Activated naive CD4-positive, alpha-beta T cell treated with anti-CD3 and anti-CD28 coated beads, Interleukin-2, amount 50 U/mL, for 24 hours (primary cell): ENCODE data around the gene LHX4.

Experiments
- H3K27ac Mint-ChIP-seq: one replicate; pipeline ENCODE4 v1.8.0; 2021; ENCODE audit warnings: mild to moderate bottlenecking, mixed read lengths
- H3K27me3 Mint-ChIP-seq: one replicate; pipeline ENCODE4 v1.8.0; 2021; ENCODE audit warnings: mixed read lengths
- H3K36me3 Mint-ChIP-seq: one replicate; pipeline ENCODE4 v1.8.0; 2021; ENCODE audit warnings: mixed read lengths
- H3K4me1 Mint-ChIP-seq: one replicate; pipeline ENCODE4 v1.8.0; 2021; ENCODE audit warnings: mixed read lengths
- H3K4me3 Mint-ChIP-seq: one replicate; pipeline ENCODE4 v1.8.0; 2021; ENCODE audit warnings: mild to moderate bottlenecking, mixed read lengths
- H3K9me3 Mint-ChIP-seq: one replicate; pipeline ENCODE4 v1.8.0; 2021; ENCODE audit warnings: mixed read lengths

Gene LHX4

DNA sequence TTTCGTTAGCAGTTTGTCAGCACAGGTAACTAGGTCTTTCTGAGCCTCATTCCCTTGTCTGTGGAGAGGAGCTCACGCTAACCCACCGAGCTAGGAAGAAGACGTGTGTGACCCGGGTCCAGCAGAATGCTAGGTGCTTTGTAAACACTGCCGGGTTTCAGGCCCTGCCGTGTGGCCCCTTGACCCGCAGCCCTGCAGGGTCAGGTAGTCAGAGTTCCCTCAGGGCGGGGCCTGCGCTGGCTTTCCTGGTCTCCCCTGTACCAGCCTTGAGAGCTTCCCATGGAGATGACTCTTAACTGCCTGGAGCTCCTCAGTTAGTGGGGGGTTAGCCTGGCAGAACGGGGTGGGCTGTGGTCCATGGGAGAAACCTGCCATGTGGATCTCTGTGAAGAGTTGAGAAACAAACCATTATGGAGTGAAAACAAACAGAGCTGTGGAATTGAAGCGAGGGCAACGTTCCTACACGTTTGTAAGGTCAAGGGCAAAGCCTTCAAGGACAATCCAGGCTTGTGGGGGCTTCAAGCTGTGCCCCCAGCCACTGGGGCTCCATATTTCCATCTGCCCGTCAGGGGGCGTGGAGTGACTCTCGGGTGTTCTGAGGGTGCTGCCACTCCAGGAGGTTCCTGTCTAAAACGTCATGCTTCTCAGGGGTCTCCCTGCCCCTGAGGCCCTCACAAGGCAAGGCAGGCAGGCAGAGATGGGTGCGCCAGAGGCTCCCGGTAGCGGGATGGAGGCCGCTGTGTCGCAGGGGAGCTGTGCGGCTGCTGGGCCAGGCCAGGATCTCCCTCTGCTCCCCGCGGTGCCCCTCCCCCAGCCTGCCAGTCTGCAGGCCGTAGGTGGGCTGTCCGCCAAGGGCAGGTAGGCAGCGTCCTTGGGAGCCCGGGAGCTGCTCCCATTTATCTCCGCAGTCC is 23.8 kb downstream of the LHX4 start:
- H3K27me3 Mint-ChIP-seq: peaks cover 23% of the 10 kb centered on the region
- H3K4me3 Mint-ChIP-seq: no peak overlapping the region
- H3K27ac Mint-ChIP-seq: no peak overlapping the region
- no peaks in the 10 kb centered on the region for H3K4me1 Mint-ChIP-seq
- peaks cover 2% of the 10 kb centered on the region for H3K36me3 Mint-ChIP-seq
- H3K9me3 Mint-ChIP-seq: no peaks in the 10 kb centered on the region

- H3K36me3 Mint-ChIP-seq: peaks cover 2% of the 10 kb centered on the region
- no peaks in the 10 kb centered on the region for H3K4me1 Mint-ChIP-seq
- H3K27me3 Mint-ChIP-seq: peaks cover 22% of the 10 kb centered on the region
- no peak overlapping the region for H3K4me3 Mint-ChIP-seq
- H3K9me3 Mint-ChIP-seq: no peaks in the 10 kb centered on the region
- H3K27ac Mint-ChIP-seq: no peak overlapping the region
Measured at GRCh38 chr1:180254496-180254819, 24.4 kb downstream of the LHX4 start.

GRCh38 chr1:180254854-180255253 is 24.8 kb downstream of the LHX4 start:
- Mint-ChIP-seq H3K27ac (no peak overlapping the region), H3K9me3 (no peaks in the 10 kb centered on the region), H3K27me3 (peaks cover 19% of the 10 kb centered on the region), H3K36me3 (peaks cover 2% of the 10 kb centered on the region), H3K4me1 (no peaks in the 10 kb centered on the region), H3K4me3 (no peak overlapping the region)

DNA sequence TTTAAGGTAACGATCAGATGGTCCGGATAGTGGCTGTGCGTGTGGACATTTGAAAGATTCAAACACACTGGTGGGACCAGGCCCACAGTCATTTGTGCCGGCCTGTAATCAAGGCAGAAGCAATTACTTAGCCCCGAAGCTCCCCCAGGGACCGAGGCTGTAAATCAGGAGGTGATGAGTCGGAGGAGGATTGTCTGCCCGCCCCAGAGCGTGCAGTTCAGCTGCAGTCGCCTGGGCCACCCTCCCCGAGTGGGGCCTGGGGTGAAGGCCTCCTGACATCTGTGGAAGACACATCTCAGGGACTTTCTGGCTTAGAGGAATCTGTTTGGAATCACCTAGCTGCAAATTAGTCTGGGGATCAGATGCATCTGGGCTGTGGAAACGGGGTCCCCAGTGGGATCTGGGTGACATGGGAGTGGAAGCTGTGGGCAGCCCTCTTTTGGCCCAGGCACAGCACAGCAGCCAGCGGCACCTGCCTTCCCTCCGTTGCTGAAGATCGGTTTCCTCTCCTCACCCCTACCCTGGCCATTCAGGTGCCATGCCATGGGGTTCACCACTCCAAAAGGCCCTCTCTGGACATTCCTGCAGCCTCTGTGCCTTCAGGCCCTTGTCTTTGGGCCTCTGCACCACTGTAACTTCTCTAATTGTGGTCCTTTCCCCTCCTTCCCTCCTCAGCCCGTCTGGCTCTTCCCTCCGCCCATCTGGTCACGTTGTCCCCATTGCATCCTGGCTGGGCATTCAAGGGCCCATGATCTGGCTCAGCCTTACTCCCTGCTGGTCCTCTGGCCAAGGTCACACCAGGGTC is 25.7 kb downstream of the LHX4 start:
- H3K27me3 Mint-ChIP-seq: peaks cover 17% of the 10 kb centered on the region
- H3K9me3 Mint-ChIP-seq: no peaks in the 10 kb centered on the region
- peaks cover 2% of the 10 kb centered on the region for H3K36me3 Mint-ChIP-seq
- no peak overlapping the region for H3K27ac Mint-ChIP-seq
- no peaks in the 10 kb centered on the region for H3K4me1 Mint-ChIP-seq
- H3K4me3 Mint-ChIP-seq: no peak overlapping the region

DNA sequence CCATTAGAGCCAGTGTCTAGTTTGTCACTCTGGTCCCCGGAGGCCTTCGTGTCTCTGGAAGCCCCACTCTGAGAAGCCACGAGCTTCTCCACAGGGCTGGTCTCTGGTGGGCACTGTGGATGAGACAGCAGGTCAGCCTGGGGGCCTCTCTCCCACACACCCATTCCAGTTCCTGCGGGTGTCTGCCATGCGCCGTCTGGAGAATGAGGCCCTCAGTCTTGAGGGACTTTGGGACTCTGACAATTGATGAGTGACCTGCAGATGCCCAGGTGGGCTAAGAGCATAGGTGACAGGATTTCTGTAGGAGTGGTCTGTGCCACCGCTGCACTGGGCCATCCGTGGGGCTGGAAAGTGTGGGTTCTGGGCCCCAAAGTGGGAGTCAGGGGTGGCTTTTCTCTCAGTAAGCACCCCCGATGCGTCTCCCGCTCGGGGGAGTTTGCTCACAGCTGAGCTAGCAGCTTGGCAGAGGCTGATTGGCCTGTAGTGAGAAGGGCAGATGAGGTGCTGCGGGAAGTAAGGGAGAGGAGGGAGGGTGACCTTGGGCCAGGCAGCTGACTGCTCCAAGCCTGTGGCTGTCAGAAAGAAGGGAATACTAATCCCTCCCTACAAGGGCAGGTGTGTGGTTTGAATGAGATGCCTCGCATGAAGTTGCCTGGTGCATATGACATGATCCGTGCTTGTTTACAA is 26.4 kb downstream of the LHX4 start:
- H3K27me3 Mint-ChIP-seq: peaks cover 14% of the 10 kb centered on the region
- H3K27ac Mint-ChIP-seq: no peak overlapping the region
- no peaks in the 10 kb centered on the region for H3K4me1 Mint-ChIP-seq
- peaks cover under 1% of the 10 kb centered on the region for H3K36me3 Mint-ChIP-seq
- H3K4me3 Mint-ChIP-seq: no peak overlapping the region
- no peaks in the 10 kb centered on the region for H3K9me3 Mint-ChIP-seq

GRCh38 chr1:180257028-180257386 is 26.9 kb downstream of the LHX4 start:
- Mint-ChIP-seq H3K36me3 (no peaks in the 10 kb centered on the region), H3K27ac (no peak overlapping the region), H3K9me3 (no peaks in the 10 kb centered on the region), H3K4me3 (no peak overlapping the region), H3K27me3 (peaks cover 11% of the 10 kb centered on the region), H3K4me1 (no peaks in the 10 kb centered on the region)

- H3K36me3 Mint-ChIP-seq: no peaks in the 10 kb centered on the region
- H3K4me1 Mint-ChIP-seq: no peaks in the 10 kb centered on the region
- no peak overlapping the region for H3K27ac Mint-ChIP-seq
- H3K9me3 Mint-ChIP-seq: no peaks in the 10 kb centered on the region
- no peak overlapping the region for H3K4me3 Mint-ChIP-seq
- H3K27me3 Mint-ChIP-seq: peaks cover 10% of the 10 kb centered on the region
Measured at GRCh38 chr1:180257486-180257885, 27.4 kb downstream of the LHX4 start.

DNA sequence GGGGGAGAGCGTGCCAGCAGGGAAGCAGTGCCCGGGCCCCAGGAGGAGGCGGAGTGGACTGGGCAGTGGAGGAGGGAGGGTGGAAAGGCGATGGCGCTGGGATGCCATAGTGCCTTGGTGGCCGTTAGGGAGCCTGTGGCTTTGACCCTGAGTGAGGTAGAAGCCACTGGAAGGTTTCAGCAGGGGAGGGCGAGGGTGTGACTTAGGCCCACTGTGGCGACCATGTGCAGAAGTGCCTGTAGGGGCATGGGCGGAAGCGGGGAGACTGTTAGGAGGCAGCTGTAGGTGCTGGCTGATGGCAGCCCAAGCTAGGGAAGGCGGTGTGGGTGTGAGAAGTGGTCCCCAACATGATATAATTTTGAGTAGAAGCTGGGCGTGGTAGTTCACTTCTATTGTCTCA is 28.2 kb downstream of the LHX4 start:
- no peak overlapping the region for H3K27ac Mint-ChIP-seq
- no peaks in the 10 kb centered on the region for H3K36me3 Mint-ChIP-seq
- H3K27me3 Mint-ChIP-seq: peaks cover 6% of the 10 kb centered on the region
- no peaks in the 10 kb centered on the region for H3K9me3 Mint-ChIP-seq
- no peak overlapping the region for H3K4me3 Mint-ChIP-seq
- H3K4me1 Mint-ChIP-seq: no peaks in the 10 kb centered on the region

DNA sequence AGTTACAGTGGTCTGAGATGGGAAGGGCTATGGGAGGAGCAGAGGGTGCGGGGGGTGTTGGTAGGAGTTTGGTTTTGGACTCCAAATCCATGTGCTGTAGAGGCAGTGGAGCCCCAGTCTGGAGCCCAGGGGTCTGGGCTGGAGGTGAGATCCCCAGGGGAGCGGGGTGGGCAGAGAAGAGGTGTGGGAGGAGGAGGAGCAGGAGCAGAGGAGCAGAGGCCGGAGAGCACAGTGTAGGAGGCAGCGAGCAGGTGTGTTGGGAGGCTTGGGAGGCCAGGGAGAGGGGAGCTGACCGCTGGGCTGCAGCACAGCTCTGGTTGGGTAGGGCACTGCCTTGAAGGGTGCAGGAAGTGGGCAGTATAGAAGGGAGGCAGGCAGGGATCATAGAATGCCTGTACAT is 28.9 kb downstream of the LHX4 start:
- no peak overlapping the region for H3K27ac Mint-ChIP-seq

GRCh38 chr1:180259431-180260338 is 29.6 kb downstream of the LHX4 start:
- H3K9me3 Mint-ChIP-seq: no peaks in the 10 kb centered on the region
- peaks cover 2% of the 10 kb centered on the region for H3K27me3 Mint-ChIP-seq
- no peaks in the 10 kb centered on the region for H3K36me3 Mint-ChIP-seq
- H3K27ac Mint-ChIP-seq: no peak overlapping the region
- H3K4me3 Mint-ChIP-seq: no peak overlapping the region
- H3K4me1 Mint-ChIP-seq: no peaks in the 10 kb centered on the region

More for the DNA sequence above, 28.9 kb downstream of the LHX4 start:
- Mint-ChIP-seq H3K4me1 (no peaks in the 10 kb centered on the region), H3K9me3 (no peaks in the 10 kb centered on the region), H3K27me3 (peaks cover 4% of the 10 kb centered on the region), H3K36me3 (no peaks in the 10 kb centered on the region), H3K4me3 (no peak overlapping the region)

DNA sequence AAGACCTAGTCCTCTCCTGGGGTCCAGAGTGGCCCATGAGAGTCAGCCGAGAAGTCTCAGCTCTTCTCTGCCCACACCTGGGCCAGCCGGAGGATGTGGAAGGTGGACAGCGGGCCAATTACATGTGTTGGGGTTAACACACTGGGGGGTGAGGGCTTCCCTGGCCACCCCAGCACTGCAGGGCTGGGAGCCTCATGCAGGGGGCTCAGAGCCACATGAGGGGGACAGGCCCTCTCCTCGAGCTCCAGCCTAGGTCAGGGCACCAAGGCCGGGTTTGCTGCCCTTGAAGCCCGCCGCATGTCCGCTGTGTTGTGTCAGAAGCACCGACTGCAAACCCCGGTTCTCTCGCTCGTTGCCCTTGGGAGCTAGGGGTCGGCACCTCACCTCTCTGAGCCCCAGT is 30.5 kb downstream of the LHX4 start:
- H3K4me1 Mint-ChIP-seq: no peaks in the 10 kb centered on the region
- no peak overlapping the region for H3K27ac Mint-ChIP-seq
- no peaks in the 10 kb centered on the region for H3K36me3 Mint-ChIP-seq
- H3K4me3 Mint-ChIP-seq: no peak overlapping the region
- H3K27me3 Mint-ChIP-seq: peaks cover 2% of the 10 kb centered on the region
- no peaks in the 10 kb centered on the region for H3K9me3 Mint-ChIP-seq

- no peaks in the 10 kb centered on the region for H3K9me3 Mint-ChIP-seq
- H3K4me1 Mint-ChIP-seq: no peaks in the 10 kb centered on the region
- peaks cover 2% of the 10 kb centered on the region for H3K27me3 Mint-ChIP-seq
- no peak overlapping the region for H3K4me3 Mint-ChIP-seq
- no peak overlapping the region for H3K27ac Mint-ChIP-seq
- H3K36me3 Mint-ChIP-seq: no peaks in the 10 kb centered on the region
Measured at GRCh38 chr1:180261030-180261429, 31.0 kb downstream of the LHX4 start.

DNA sequence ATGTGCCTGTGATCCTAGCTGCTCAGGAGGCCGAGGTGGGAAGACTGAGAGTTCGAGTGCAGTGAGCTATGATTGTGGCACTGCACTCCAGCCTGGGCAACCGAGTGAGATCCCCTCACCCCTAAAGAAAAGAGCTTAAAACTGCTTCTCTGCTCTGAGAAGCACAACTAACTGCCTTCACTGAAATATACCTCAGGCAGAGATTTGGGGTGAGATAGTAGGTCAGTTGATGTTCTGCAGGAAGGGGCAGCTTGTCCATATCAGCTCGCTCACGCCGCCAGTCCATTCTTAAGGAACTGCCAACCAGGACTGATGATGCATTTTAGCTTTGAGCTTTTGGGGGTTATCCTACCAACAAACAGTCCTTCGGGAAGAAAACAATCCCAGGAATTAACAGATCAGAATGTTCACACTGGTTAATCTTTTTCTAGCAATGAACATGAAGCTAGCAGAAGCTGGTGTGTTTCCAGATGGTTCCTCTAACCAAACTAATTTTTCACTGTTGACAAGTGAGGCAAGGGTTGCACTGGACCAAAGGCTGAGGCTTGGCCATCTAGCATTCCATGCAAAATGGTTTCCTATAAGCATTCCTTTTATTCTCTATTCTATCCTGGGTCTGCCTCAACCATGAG is 31.6 kb downstream of the LHX4 start:
- Mint-ChIP-seq H3K9me3 (no peaks in the 10 kb centered on the region), H3K4me1 (no peaks in the 10 kb centered on the region), H3K4me3 (no peak overlapping the region), H3K27ac (no peak overlapping the region), H3K27me3 (peaks cover 2% of the 10 kb centered on the region), H3K36me3 (no peaks in the 10 kb centered on the region)

- Mint-ChIP-seq H3K4me3 (no peak overlapping the region), H3K4me1 (no peaks in the 10 kb centered on the region), H3K27ac (no peak overlapping the region), H3K36me3 (no peaks in the 10 kb centered on the region), H3K9me3 (no peaks in the 10 kb centered on the region), H3K27me3 (no peaks in the 10 kb centered on the region)
Measured at GRCh38 chr1:180262628-180263488, 32.8 kb downstream of the LHX4 start.
